Panc1 (cell line): Measurements from ENCODE around the gene BYSL. TPM values are rescaled to one million over a fixed set of nuclear protein-coding genes. Genes with fewer than 3 reads are reported as not detected.

Experiments used
- ATAC-seq: fragments of 200-7000 bp; cut with Tn5 transposase; 2 replicates; pipeline ENCODE4 v1.9.1; 2020; ENCODE audit warnings: mild to moderate bottlenecking, moderate library complexity
- BruUV-seq: library from RNA; stranded (reverse); fragments of 400-500 nt; replicated peaks from 2 replicates; lab custom pipeline; 2021; lab: Mats Ljungman, UMichigan
- CTCF ChIA-PET: fragments of 300-600 bp; sonication (Branson Sonifier 250); formaldehyde crosslinking; loops from one replicate; lab custom pipeline; 2022; ENCODE audit warnings: antibody characterized with exemption; lab: Charles Lee
- POLR2A ChIA-PET: fragments of 300-600 bp; sonication (Branson Sonifier 250); formaldehyde crosslinking; loops from one replicate; lab custom pipeline; 2022; ENCODE audit warnings: antibody characterized with exemption; lab: Charles Lee
- DNase-seq: peaks from one replicate; pipeline ENCODE4 v3.0.0-alpha.2; 2010; ENCODE audit warnings: low read depth, low spot score
- H3K27ac ChIP-seq: 2 replicates; pipeline ENCODE4 v1.5.1; 2011; ENCODE audit warnings: mild to moderate bottlenecking, low read length, inconsistent platforms
- H3K27me3 ChIP-seq: fragments of 200-500 bp; sonication (Bioruptor generic); 2 replicates; pipeline ENCODE4 v1.6.0; 2014; ENCODE audit warnings: low read length, inconsistent platforms; ENCODE audit not compliant: control insufficient read depth, insufficient read depth
- H3K36me3 ChIP-seq: fragments of 200-500 bp; sonication (Bioruptor generic); 2 replicates; pipeline ENCODE4 v1.5.1; 2014; ENCODE audit warnings: inconsistent platforms, mild to moderate bottlenecking, low read length, moderate library complexity; ENCODE audit not compliant: control insufficient read depth, insufficient read depth
- H3K4me1 ChIP-seq: 2 replicates; pipeline ENCODE4 v1.5.1; 2011; ENCODE audit warnings: inconsistent platforms, mild to moderate bottlenecking, low read length, moderate library complexity; ENCODE audit not compliant: control insufficient read depth, insufficient read depth
- H3K4me3 ChIP-seq, 2 experiments: 2 replicates each; pipeline ENCODE4 v1.5.1; 2011 to 2012; ENCODE audit warnings: low read depth in 2 of 2, low read length in 2 of 2, mild to moderate bottlenecking in 2 of 2, inconsistent platforms in 1 of 2, moderate library complexity in 1 of 2
- H3K9me3 ChIP-seq: fragments of 200-500 bp; sonication (Bioruptor generic); 2 replicates; pipeline ENCODE4 v1.5.1; 2014; ENCODE audit warnings: low read depth, mild to moderate bottlenecking, inconsistent platforms, low read length, moderate library complexity; ENCODE audit not compliant: control insufficient read depth, insufficient read depth
- CTCF ChIP-seq: fragments of 450-650 bp; IDR thresholded peaks from 2 replicates; pipeline ENCODE4 v1.5.1; 2017; ENCODE audit warnings: mild to moderate bottlenecking
- POLR2AphosphoS5 ChIP-seq: IDR thresholded peaks from 2 replicates; pipeline ENCODE4 v1.6.1; 2012; ENCODE audit warnings: mild to moderate bottlenecking, low read depth, low read length, moderate library complexity
- REST ChIP-seq, 2 experiments: IDR thresholded peaks; 2 replicates each; pipeline ENCODE4 v1.6.1; 2011 to 2012; ENCODE audit warnings: low read depth in 2 of 2, control low read depth in 1 of 2, low read length in 1 of 2, mild to moderate bottlenecking in 1 of 2, moderate library complexity in 1 of 2; ENCODE audit not compliant: insufficient read depth in 1 of 2
- SIN3A ChIP-seq: IDR thresholded peaks from 2 replicates; pipeline ENCODE4 v1.6.1; 2012; ENCODE audit warnings: low read depth, mild to moderate bottlenecking, low read length, moderate library complexity, borderline replicate concordance; ENCODE audit not compliant: insufficient read depth
- TCF7L2 ChIP-seq: IDR thresholded peaks from 2 replicates; pipeline ENCODE4 v1.6.1; 2011; ENCODE audit warnings: mild to moderate bottlenecking, low read depth, low read length, inconsistent platforms
- in situ Hi-C: cut with HindIII; loops from 2 replicates; pipeline ENCODE4 v1.10.0; 2016; ENCODE audit warnings: low sequenced_read_pairs, low pct_unique_long_range_greater_than_20kb
- intact Hi-C: fragments of 100-400 bp; cut with micrococcal nuclease; formaldehyde crosslinking; loops from one replicate; pipeline ENCODE4 v1.10.0; 2022; ENCODE audit not compliant: unreplicated experiment
- total RNA-seq: library from RNA; stranded (reverse); gene quantifications from one replicate; pipeline ENCODE4 v1.2.1, GENCODE V29; 2021; ENCODE audit not compliant: unreplicated experiment

BYSL gene
- total RNA-seq, 1 experiment from 2014 or later = 49.1 TPM

DNA sequence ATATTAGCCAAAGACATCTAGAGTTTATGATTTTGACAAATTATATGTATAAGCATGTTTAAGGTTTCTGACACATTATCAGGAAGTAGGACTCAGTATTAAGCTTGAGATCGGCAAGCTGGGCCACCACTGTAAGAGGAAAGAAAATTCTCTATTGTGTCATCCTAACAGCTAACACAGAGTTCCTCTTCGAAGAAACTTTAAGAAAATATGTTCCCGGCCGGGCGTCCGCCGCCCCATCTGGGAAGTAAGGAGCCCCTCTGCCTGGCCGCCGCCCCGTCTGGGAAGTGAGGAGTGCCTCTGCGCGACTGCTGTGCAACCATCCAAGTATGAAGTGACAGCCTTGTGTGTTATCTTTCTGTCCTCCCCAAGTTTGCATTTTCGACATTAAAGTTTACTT lies 49.2 kb upstream of the BYSL start:
- BruUV-seq = no TSS peak
- in situ Hi-C loops (no loop called here), intact Hi-C loops (no loop called here)
- H3K27ac ChIP-seq = no peak overlapping the region
- CTCF ChIA-PET = no interaction called here
- H3K36me3 ChIP-seq = no peaks in the 10 kb centered on the region
- POLR2A ChIA-PET = no interaction called here
- H3K27me3 ChIP-seq = no peaks in the 10 kb centered on the region
- H3K9me3 ChIP-seq = no peaks in the 10 kb centered on the region
- TF ChIP-seq POLR2AphosphoS5 (no peak), REST (IDR thresholded peaks at IDR 0.05; ENCODE audit: insufficient read depth in 1 of 2, low read depth in 2 of 2, low read length in 1 of 2) (no peak), SIN3A (no peak), TCF7L2 (no peak), CTCF (no peak)
- no peaks in the 10 kb centered on the region for H3K4me1 ChIP-seq
- no peak overlapping the region for H3K4me3 ChIP-seq
- DNase-seq = no peak
- no peak for ATAC-seq

- POLR2A ChIA-PET = no interaction called here
These were observed 46.6 kb upstream of the BYSL start for GRCh38 chr6:41874741-41875140.

More at GRCh38 chr6:41874741-41875140, 46.6 kb upstream of the BYSL start:
- BruUV-seq = no TSS peak
- in situ Hi-C loops = no loop called here
- no peak overlapping the region for H3K4me3 ChIP-seq
- no peak overlapping the region for H3K27ac ChIP-seq
- CTCF ChIA-PET = no interaction called here
- intact Hi-C loops = no loop called here
- H3K9me3 ChIP-seq = no peaks in the 10 kb centered on the region
- H3K36me3 ChIP-seq = no peaks in the 10 kb centered on the region
- ATAC-seq (no peak), DNase-seq (no peak)
- no peaks in the 10 kb centered on the region for H3K27me3 ChIP-seq
- no peak for TF ChIP-seq REST (IDR thresholded peaks at IDR 0.05; ENCODE audit: insufficient read depth in 1 of 2, low read depth in 2 of 2, low read length in 1 of 2)
- TF ChIP-seq TCF7L2 = no peak
- H3K4me1 ChIP-seq = peaks cover 3% of the 10 kb centered on the region; the same call in 1 of the 2 replicates
